Nephron progenitor cell (in vitro differentiated cells): ENCODE results near the gene CENPP.

Source experiments
- DNase-seq: peaks from one replicate; pipeline ENCODE4 v3.0.0; 2021
- H3K27ac Mint-ChIP-seq: 2 replicates; pipeline ENCODE4 v1.8.0; 2021; ENCODE audit warnings: mild to moderate bottlenecking, moderate library complexity, mixed read lengths
- H3K27me3 Mint-ChIP-seq: 2 replicates; pipeline ENCODE4 v1.8.0; 2021; ENCODE audit warnings: mild to moderate bottlenecking, low read depth, mixed read lengths; ENCODE audit not compliant: poor library complexity
- H3K36me3 Mint-ChIP-seq: 2 replicates; pipeline ENCODE4 v1.8.0; 2021; ENCODE audit warnings: low read depth, mixed read lengths
- H3K4me1 Mint-ChIP-seq: 2 replicates; pipeline ENCODE4 v1.8.0; 2021; ENCODE audit warnings: mixed read lengths
- H3K4me3 Mint-ChIP-seq: 2 replicates; pipeline ENCODE4 v1.8.0; 2021; ENCODE audit warnings: mild to moderate bottlenecking, moderate library complexity, mixed read lengths
- H3K9me3 Mint-ChIP-seq: 2 replicates; pipeline ENCODE4 v1.8.0; 2021; ENCODE audit warnings: mild to moderate bottlenecking, moderate library complexity, mixed read lengths
- CTCF ChIP-seq: fragments of 200-600 bp; sonication (generic); IDR thresholded peaks from 2 replicates; pipeline ENCODE4 v1.5.0; 2021; ENCODE audit warnings: antibody characterized with exemption

CENPP gene

GRCh38 chr9:92626484-92626883 lies 300.7 kb downstream of the CENPP start:
- peaks cover 16% of the 10 kb centered on the region for H3K9me3 Mint-ChIP-seq
- no peaks in the 10 kb centered on the region for H3K27me3 Mint-ChIP-seq
- no peak overlapping the region for H3K4me3 Mint-ChIP-seq
- no peaks in the 10 kb centered on the region for H3K4me1 Mint-ChIP-seq
- DNase-seq, result no peak
- TF ChIP-seq CTCF, result no peak
- no peak overlapping the region for H3K27ac Mint-ChIP-seq
- peaks cover 63% of the 10 kb centered on the region for H3K36me3 Mint-ChIP-seq

- Mint-ChIP-seq H3K27ac (no peak overlapping the region), H3K9me3 (peaks cover 16% of the 10 kb centered on the region), H3K4me3 (no peak overlapping the region), H3K4me1 (no peaks in the 10 kb centered on the region), H3K36me3 (peaks cover 70% of the 10 kb centered on the region), H3K27me3 (no peaks in the 10 kb centered on the region)
- TF ChIP-seq CTCF, result no peak
- no peak for DNase-seq
Measured at GRCh38 chr9:92627651-92628050, 301.9 kb downstream of the CENPP start.

DNA sequence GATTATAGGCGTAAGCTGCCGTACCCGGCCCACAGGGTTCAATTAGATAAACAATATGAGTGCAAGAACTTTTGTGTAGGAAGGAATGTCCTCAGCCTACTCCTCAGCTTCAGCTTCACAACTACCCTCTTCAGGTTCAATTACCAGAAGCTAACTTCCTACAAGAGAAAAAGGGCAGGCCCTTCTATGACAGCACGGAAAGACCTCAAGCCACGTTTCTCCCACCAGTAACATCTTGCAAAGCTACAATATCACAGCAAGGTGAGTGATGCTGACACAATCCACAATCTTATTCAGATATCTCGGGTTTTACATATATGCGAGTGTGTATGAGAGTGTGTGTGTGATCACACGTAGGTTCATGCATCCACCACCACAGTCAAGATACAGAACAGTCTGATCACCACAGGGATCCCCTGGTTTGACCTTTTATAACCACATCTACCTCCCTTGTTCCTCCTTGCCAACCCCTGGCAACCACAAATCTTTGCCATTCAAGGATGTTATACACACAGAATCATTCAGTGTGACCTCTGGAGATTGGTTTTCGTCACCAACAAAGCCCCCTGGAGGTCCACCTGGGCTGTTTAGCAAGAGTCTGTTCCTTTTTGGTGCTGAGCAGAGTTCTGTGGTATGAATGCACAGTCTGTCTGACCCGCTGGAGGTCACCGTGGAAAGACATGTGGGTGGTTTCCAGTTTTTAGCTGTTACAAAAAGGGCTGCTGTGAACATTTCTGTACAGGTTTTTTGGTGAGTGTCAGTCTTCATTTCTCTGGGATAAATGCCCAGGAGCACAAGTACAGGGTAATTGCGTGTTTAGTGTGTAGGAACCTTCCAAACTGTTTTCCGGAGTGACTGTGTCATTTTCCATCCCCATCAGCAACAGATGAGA lies 305.9 kb downstream of the CENPP start:
- Mint-ChIP-seq H3K9me3 (peaks cover 13% of the 10 kb centered on the region), H3K27me3 (no peaks in the 10 kb centered on the region), H3K4me3 (no peak overlapping the region), H3K4me1 (peaks cover 4% of the 10 kb centered on the region), H3K27ac (no peak overlapping the region), H3K36me3 (peaks cover 54% of the 10 kb centered on the region)
- no peak for DNase-seq
- TF ChIP-seq CTCF, result no peak

GRCh38 chr9:92632641-92633040 lies 306.9 kb downstream of the CENPP start:
- Mint-ChIP-seq H3K4me3 (no peak overlapping the region), H3K4me1 (peaks cover 4% of the 10 kb centered on the region), H3K27ac (no peak overlapping the region), H3K27me3 (no peaks in the 10 kb centered on the region), H3K36me3 (peaks cover 45% of the 10 kb centered on the region), H3K9me3 (peaks cover 8% of the 10 kb centered on the region)
- TF ChIP-seq CTCF, result no peak
- DNase-seq, result no peak

DNA sequence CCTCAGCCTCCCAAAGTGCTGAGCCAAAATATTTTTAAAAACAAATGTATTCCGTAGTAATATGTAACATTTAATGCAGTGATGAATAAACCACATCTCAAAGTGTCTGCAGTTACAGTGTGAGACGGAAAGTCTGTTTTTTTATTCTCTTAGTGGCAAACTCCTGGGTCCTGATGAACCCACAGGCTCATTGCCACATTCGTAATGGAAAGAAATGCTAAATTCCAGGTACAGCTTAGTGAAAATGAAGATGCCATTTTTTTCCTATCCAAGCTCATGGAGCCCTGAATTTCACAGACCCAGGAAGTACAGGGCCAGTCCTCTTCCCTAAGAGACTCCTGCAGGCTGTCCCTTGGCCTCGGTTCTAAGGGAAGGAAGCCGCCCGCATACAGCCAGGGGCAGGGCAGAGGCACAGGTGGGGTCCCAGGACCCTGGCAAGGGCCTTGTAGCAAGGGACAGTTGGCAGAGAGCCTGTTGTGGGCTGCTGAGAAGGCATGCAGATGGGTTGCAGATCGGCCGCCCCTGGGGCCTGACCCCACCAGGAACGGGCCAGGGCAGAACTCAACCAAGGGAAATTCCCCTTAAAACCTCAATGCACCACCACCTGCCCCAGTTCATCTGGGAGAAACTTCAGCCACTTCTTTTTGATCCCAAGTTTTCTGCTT lies 308.0 kb downstream of the CENPP start:
- Mint-ChIP-seq H3K36me3 (peaks cover 39% of the 10 kb centered on the region), H3K9me3 (peaks cover 6% of the 10 kb centered on the region), H3K4me3 (no peak overlapping the region), H3K27ac (no peak overlapping the region), H3K4me1 (peaks cover 4% of the 10 kb centered on the region), H3K27me3 (no peaks in the 10 kb centered on the region)
- no peak for TF ChIP-seq CTCF
- no peak for DNase-seq
